Natural killer cell treated with Interleukin-12 subunit alpha and Interleukin-12 subunit beta and Interleukin-15 and Interleukin-18, amount 100 ng/mL, for 72 hours (primary cell): ENCODE measurements around the gene HSF2BP. TPM values are rescaled to one million over a fixed set of nuclear protein-coding genes. Genes with fewer than 3 reads are reported as not detected.

Source experiments
- ATAC-seq, 2 donors: fragments of 150-1000 bp; cut with Tn5 transposase in 1 of 2; sonication (Bioruptor Pico), chemical (Tn5 transposase) in 1 of 2; 2 replicates each; pipeline ENCODE4 v1.10.0; 2021
- DNase-seq: peaks from one replicate; pipeline ENCODE4 v3.0.0; 2022; ENCODE audit warnings: low spot score
- H3K27ac Mint-ChIP-seq, 2 donors: 1 replicate in 1 of 2; 2 replicates in 1 of 2; pipeline ENCODE4 v1.8.0; 2022; ENCODE audit warnings: mixed read lengths in 2 of 2, mild to moderate bottlenecking in 1 of 2, moderate library complexity in 1 of 2
- H3K27me3 Mint-ChIP-seq, 2 donors: 1 replicate in 1 of 2; 2 replicates in 1 of 2; pipeline ENCODE4 v1.8.0; 2022; ENCODE audit warnings: mixed read lengths in 2 of 2
- H3K36me3 Mint-ChIP-seq: one replicate; pipeline ENCODE4 v1.8.0; 2022; ENCODE audit warnings: mixed read lengths
- H3K4me1 Mint-ChIP-seq, 2 donors: 1 replicate in 1 of 2; 2 replicates in 1 of 2; pipeline ENCODE4 v1.8.0; 2022; ENCODE audit warnings: low read depth in 2 of 2, mixed read lengths in 2 of 2, mild to moderate bottlenecking in 1 of 2
- H3K4me3 Mint-ChIP-seq: one replicate; pipeline ENCODE4 v1.8.0; 2022; ENCODE audit warnings: mixed read lengths
- H3K9me3 Mint-ChIP-seq: 2 replicates; pipeline ENCODE4 v1.8.0; 2022; ENCODE audit warnings: mixed read lengths
- total RNA-seq, 2 donors: library from RNA; stranded (reverse); gene quantifications; one replicate each; pipeline ENCODE4 v1.2.3, GENCODE V29; 2022

The HSF2BP gene
- total RNA-seq, 2 donors from 2014 or later, result 0.29 to 1.2 TPM

- Mint-ChIP-seq H3K36me3 (no peaks in the 10 kb centered on the region), H3K9me3 (no peaks in the 10 kb centered on the region), H3K27me3 (peaks cover 6% of the 10 kb centered on the region in 2 donors), H3K4me1 (peaks cover 3 to 5% of the 10 kb centered on the region in 2 donors), H3K4me3 (no peak overlapping the region), H3K27ac (no peak overlapping the region)
- ATAC-seq (no peak), DNase-seq (no peak)
Observed at GRCh38 chr21:43611598-43612369, 47.5 kb downstream of the HSF2BP start.

GRCh38 chr21:43609501-43610340, 49.6 kb downstream of the HSF2BP start:
- Mint-ChIP-seq H3K27ac (no peak overlapping the region), H3K4me3 (no peak overlapping the region), H3K4me1 (peaks cover 3 to 5% of the 10 kb centered on the region in 2 donors), H3K9me3 (no peaks in the 10 kb centered on the region), H3K36me3 (no peaks in the 10 kb centered on the region), H3K27me3 (peaks cover 6% of the 10 kb centered on the region in 2 donors)
- ATAC-seq, result no peak
- DNase-seq, result no peak

- DNase-seq (no peak), ATAC-seq (no peak)
- no peaks in the 10 kb centered on the region for H3K9me3 Mint-ChIP-seq
- no peaks in the 10 kb centered on the region for H3K36me3 Mint-ChIP-seq
- no peak overlapping the region for H3K4me3 Mint-ChIP-seq
- H3K4me1 Mint-ChIP-seq, result peaks cover under 1 to 5% of the 10 kb centered on the region in 2 donors
- H3K27ac Mint-ChIP-seq, result no peak overlapping the region
- H3K27me3 Mint-ChIP-seq, result peaks cover 6% of the 10 kb centered on the region in 2 donors
Observed at GRCh38 chr21:43608664-43609063, 50.6 kb downstream of the HSF2BP start.

GRCh38 chr21:43608225-43608624, 51.1 kb downstream of the HSF2BP start:
- H3K4me1 Mint-ChIP-seq, result peaks cover 0 to 5% of the 10 kb centered on the region in 2 donors
- peaks cover 6% of the 10 kb centered on the region in 2 donors for H3K27me3 Mint-ChIP-seq
- no peak overlapping the region for H3K4me3 Mint-ChIP-seq
- no peaks in the 10 kb centered on the region for H3K9me3 Mint-ChIP-seq
- no peaks in the 10 kb centered on the region for H3K36me3 Mint-ChIP-seq
- no peak overlapping the region for H3K27ac Mint-ChIP-seq
- no peak for ATAC-seq
- DNase-seq, result no peak

- Mint-ChIP-seq H3K27me3 (peaks cover 6% of the 10 kb centered on the region in 2 donors), H3K4me1 (peaks cover 0 to 5% of the 10 kb centered on the region in 2 donors), H3K9me3 (no peaks in the 10 kb centered on the region), H3K27ac (no peak overlapping the region), H3K4me3 (no peak overlapping the region), H3K36me3 (no peaks in the 10 kb centered on the region)
- no peak for DNase-seq
- no peak for ATAC-seq
Observed at GRCh38 chr21:43605320-43606215, 53.7 kb downstream of the HSF2BP start.

DNA sequence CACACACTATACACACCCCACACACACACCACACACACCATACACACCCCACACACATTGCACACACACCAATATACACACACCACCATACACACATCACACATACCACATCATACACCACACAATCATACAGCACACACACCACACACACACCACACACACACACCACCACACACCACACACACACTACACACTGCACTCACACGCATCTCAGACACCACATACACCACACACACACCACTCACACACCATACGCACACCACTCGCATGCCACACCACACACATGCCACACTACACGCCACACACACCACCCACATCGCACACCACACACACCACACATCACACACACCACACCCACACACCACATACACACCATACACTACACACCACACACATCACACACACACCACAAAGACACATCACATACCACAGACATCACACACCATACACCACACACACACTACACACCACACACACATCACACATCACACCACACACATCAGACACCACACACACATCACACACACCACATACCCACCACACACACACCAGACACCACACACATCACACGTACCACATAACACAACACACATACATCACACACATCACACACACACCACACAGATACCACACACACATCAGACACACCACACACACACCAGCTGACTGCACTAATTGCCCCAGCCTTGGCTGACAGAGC, 54.6 kb downstream of the HSF2BP start:
- no peaks in the 10 kb centered on the region for H3K9me3 Mint-ChIP-seq
- DNase-seq (no peak), ATAC-seq (no peak)
- H3K4me1 Mint-ChIP-seq, result peaks cover 5 to 9% of the 10 kb centered on the region in 2 donors
- peaks cover 3 to 6% of the 10 kb centered on the region in 2 donors for H3K27me3 Mint-ChIP-seq
- H3K36me3 Mint-ChIP-seq, result no peaks in the 10 kb centered on the region
- H3K27ac Mint-ChIP-seq, result no peak overlapping the region
- H3K4me3 Mint-ChIP-seq, result no peak overlapping the region

DNA sequence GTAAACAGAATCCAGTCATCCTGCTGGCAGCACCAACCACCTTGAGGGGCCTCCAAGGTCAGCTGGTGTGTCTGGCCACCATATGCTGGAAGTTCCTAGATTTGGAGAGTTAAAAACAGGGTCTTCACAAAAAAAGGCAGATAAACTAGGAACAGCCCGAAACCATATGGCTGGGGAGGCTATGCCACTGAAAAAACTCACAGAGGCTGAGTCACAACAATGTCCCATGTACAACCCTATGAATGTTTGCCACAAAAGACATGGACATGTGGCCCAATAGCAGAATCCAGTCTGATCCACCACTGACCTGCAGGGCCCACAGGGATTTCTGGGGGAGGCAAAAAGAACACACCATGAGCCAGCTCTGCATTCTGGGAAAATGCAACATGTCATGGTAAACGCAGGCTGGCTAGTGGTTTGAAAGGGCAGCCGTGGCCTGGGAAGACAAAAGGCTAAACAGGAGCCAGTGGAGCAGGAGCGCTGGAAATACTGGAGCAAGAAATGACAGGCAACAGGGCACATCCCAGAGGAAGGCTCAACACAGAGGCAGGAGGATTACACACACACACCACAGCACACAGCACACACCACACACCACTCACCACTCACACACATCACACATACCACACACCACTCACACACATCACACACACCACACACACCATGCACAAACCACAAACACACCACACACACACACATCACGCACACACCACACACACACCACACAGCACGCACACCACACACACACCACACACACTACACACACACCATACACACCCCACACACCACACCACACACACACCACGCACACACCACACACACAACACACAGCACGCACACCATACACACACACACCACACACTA, 55.4 kb downstream of the HSF2BP start:
- ATAC-seq (peak in 1 of 2 donors; percentile 18), DNase-seq (no peak)
- peaks cover 3 to 6% of the 10 kb centered on the region in 2 donors for H3K27me3 Mint-ChIP-seq
- no peaks in the 10 kb centered on the region for H3K9me3 Mint-ChIP-seq
- H3K36me3 Mint-ChIP-seq, result no peaks in the 10 kb centered on the region
- H3K4me1 Mint-ChIP-seq, result peaks cover 5 to 9% of the 10 kb centered on the region in 2 donors
- H3K4me3 Mint-ChIP-seq, result no peak overlapping the region
- no peak overlapping the region for H3K27ac Mint-ChIP-seq

DNA sequence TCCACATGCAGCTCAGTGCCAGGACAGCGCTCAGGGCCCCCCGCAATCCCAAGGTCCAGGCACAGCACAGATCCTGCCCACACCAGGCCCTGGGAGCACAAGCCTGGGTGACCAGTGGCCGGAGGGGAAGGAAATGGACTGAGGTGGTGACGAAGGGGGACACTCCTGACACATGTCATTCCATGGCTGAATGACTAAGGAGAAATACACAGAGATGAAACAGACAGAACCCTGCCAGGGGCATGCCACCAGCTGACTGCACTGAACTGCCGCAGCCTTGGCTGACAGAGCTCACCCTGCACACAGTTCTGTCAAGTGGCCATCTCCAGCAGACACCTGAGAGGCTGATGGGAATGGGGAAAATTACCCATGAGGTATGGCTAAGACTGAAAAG, 56.1 kb downstream of the HSF2BP start:
- Mint-ChIP-seq H3K4me3 (no peak overlapping the region), H3K27me3 (peaks cover 3 to 5% of the 10 kb centered on the region in 2 donors), H3K36me3 (no peaks in the 10 kb centered on the region), H3K27ac (no peak overlapping the region), H3K4me1 (peaks cover 5 to 8% of the 10 kb centered on the region in 2 donors), H3K9me3 (no peaks in the 10 kb centered on the region)
- DNase-seq (no peak), ATAC-seq (peak in 1 of 2 donors; percentile 20)

GRCh38 chr21:43602266-43603232, 56.7 kb downstream of the HSF2BP start:
- Mint-ChIP-seq H3K4me3 (no peak overlapping the region), H3K9me3 (no peaks in the 10 kb centered on the region), H3K27me3 (no peaks in the 10 kb centered on the region), H3K36me3 (no peaks in the 10 kb centered on the region), H3K4me1 (peaks cover 4 to 5% of the 10 kb centered on the region in 2 donors), H3K27ac (no peak overlapping the region)
- DNase-seq (no peak), ATAC-seq (peak in 1 of 2 donors; percentile 48)

- Mint-ChIP-seq H3K4me1 (peaks cover 4 to 5% of the 10 kb centered on the region in 2 donors), H3K27me3 (no peaks in the 10 kb centered on the region), H3K4me3 (no peak overlapping the region), H3K9me3 (no peaks in the 10 kb centered on the region), H3K36me3 (no peaks in the 10 kb centered on the region), H3K27ac (no peak overlapping the region)
- ATAC-seq (no peak), DNase-seq (no peak)
Observed at GRCh38 chr21:43600642-43601402, 58.5 kb downstream of the HSF2BP start.

DNA sequence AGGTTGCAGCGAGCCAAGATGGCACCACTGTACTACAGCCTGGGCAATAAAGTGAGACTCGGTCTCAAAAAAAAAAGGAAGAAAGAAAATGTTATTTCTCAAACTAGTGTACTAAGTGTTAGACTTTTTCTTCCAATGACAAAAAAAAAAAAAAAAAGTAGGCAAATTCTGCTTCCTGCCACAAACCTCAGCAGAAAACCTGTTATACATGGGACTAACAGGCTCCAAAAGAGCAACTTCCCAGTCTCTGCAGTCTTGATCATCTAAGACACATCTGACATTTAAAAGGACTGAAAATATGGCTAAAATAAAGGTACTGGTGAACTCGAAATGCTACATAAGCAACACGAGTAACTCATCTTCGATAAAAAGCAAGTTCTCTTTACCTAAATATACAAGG, 59.6 kb downstream of the HSF2BP start:
- ATAC-seq (no peak), DNase-seq (no peak)
- Mint-ChIP-seq H3K4me1 (peaks cover 4 to 5% of the 10 kb centered on the region in 2 donors), H3K27me3 (peaks cover 0 to 4% of the 10 kb centered on the region in 2 donors), H3K27ac (no peak overlapping the region), H3K36me3 (no peaks in the 10 kb centered on the region), H3K4me3 (no peak overlapping the region), H3K9me3 (no peaks in the 10 kb centered on the region)
